GM12891 (cell line): ENCODE data around the gene SERPINA4.

Experiments used
- PAX5 ChIP-seq: IDR thresholded peaks from 2 replicates; pipeline ENCODE4 v1.6.1; 2011; ENCODE audit warnings: low read length, moderate library complexity, mild to moderate bottlenecking; ENCODE audit not compliant: insufficient read depth, severe bottlenecking
- POLR2A ChIP-seq: IDR thresholded peaks from 2 replicates; pipeline ENCODE4 v1.6.1; 2011; ENCODE audit warnings: low read depth, low read length, control low read depth
- POLR2AphosphoS5 ChIP-seq: IDR thresholded peaks from 2 replicates; pipeline ENCODE4 v1.6.1; 2011; ENCODE audit warnings: low read depth, low read length, control low read depth
- POU2F2 ChIP-seq: IDR thresholded peaks from 2 replicates; pipeline ENCODE4 v1.6.1; 2011; ENCODE audit warnings: low read depth, mild to moderate bottlenecking, control low read depth, low read length, moderate library complexity
- SPI1 ChIP-seq: IDR thresholded peaks from 2 replicates; pipeline ENCODE4 v1.6.1; 2011; ENCODE audit warnings: low read depth, low read length, control low read depth
- TAF1 ChIP-seq: IDR thresholded peaks from 2 replicates; pipeline ENCODE4 v1.6.1; 2011; ENCODE audit warnings: low read depth, low read length, control low read depth

- TF ChIP-seq POLR2AphosphoS5 = no peak
- no peak for TF ChIP-seq TAF1
- no peak for TF ChIP-seq SPI1
- TF ChIP-seq POLR2A = no peak
- no peak for TF ChIP-seq PAX5
- TF ChIP-seq POU2F2 = no peak
Observed at GRCh38 chr14:94569381-94570001, 8.2 kb downstream of the SERPINA4 start.
